Activated CD4-positive, alpha-beta T cell treated with anti-CD3 and anti-CD28 coated beads for 1 hour (primary cell): ENCODE measurements around the gene MRM2.

Experiments
- DNase-seq: peaks from one replicate; pipeline ENCODE4 v3.0.0-alpha.2; 2020

Gene MRM2

GRCh38 chr7:2201686-2202360, 40.2 kb downstream of the MRM2 start:
- DNase-seq = peak; percentile 1

DNA sequence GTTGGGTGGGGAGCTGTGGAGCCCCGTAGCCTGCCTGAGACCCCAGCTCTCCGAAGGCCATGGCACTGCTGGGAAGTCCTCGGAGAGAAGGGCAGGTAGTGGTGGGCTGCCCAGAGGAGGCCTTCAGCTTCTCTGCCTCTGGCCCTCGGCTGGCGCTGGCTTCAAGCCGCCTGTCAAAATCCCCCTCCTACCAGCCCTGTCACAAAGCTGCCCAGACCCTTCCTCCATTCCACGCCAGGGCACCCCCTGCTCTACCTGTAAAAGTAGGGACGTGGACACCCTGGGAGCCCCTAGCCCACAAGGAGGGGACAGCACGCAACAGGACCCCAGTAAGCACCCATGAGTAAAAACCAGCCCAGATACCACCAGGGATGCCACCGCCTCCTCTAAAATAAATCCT, 40.9 kb downstream of the MRM2 start:
- no peak for DNase-seq

GRCh38 chr7:2200584-2200980, 41.4 kb downstream of the MRM2 start:
- DNase-seq = no peak

DNA sequence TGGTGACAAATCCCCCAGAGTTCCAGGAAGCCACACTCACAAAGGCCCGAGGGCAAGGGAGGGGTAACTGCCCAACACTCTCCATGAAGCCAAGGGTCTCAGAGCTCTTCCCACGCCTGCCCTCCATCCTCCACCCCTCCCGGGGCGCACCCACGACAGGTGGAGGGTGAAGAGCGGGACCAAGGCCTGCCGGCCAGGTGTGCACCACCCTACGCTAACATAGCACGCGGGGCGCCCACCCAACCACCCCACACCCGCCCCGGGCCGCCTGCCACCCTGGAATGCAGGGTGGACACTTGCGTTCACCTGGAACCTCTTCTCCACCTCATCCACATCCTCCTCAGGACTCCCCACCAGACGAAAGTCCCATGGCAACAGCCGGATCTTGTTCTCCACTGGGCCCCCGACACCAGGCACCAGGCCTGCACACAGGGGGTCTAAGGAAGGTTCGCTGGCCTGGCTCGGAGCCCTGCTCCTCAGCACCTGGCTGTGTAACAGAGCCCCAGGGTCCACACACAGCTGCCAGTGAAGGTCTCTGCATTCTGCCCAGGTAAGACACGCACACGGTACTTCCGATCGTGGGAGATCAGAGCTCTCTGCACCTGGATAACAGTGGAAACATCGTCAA, 41.9 kb downstream of the MRM2 start:
- no peak for DNase-seq

GRCh38 chr7:2199528-2199927, 42.5 kb downstream of the MRM2 start:
- DNase-seq = no peak

GRCh38 chr7:2198760-2199159, 43.2 kb downstream of the MRM2 start:
- DNase-seq = no peak

GRCh38 chr7:2198206-2198605, 43.8 kb downstream of the MRM2 start:
- no peak for DNase-seq

GRCh38 chr7:2197436-2198155, 44.4 kb downstream of the MRM2 start:
- no peak for DNase-seq

- DNase-seq = no peak
Measured at GRCh38 chr7:2196381-2197378, 45.3 kb downstream of the MRM2 start.

DNA sequence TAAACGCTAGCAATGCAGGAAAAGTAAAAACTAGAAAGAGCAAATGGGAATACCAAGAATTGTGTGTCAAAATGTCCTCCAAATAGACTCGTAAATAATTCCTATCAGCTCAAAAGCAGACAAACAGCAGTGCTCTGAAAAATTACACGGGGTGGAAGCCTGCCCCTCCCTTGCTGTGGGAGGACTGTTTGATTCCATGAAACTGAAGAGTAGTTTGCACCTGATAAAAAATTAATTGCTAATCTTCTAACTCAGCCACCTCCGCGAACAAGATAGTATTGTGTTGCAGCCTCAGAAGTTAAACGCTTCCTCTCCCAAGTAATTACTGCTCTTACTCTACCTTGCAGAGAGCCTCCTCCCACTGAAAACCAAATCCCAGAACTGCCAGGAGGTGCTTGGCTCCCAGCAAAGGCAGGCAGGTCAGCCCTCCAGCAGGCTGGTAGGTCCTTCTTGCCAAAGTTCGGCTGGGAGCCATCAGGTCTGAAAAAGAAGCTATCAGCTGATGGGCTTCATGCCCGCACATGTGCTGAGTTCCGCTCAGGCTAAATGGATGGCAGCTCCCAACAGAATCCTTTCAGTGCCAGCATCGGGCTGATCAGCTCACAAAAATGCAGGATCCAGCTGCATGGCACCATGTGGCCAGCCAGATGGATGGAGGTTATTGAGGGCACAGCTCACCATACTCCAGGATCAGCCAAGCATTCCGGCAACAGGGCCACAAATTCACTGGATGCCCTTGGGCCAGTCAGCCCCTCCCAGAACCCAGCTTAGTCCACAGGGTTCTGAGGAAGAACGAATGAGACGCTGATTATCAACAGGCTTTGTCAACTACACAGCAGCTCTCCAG, 46.4 kb downstream of the MRM2 start:
- no peak for DNase-seq

DNA sequence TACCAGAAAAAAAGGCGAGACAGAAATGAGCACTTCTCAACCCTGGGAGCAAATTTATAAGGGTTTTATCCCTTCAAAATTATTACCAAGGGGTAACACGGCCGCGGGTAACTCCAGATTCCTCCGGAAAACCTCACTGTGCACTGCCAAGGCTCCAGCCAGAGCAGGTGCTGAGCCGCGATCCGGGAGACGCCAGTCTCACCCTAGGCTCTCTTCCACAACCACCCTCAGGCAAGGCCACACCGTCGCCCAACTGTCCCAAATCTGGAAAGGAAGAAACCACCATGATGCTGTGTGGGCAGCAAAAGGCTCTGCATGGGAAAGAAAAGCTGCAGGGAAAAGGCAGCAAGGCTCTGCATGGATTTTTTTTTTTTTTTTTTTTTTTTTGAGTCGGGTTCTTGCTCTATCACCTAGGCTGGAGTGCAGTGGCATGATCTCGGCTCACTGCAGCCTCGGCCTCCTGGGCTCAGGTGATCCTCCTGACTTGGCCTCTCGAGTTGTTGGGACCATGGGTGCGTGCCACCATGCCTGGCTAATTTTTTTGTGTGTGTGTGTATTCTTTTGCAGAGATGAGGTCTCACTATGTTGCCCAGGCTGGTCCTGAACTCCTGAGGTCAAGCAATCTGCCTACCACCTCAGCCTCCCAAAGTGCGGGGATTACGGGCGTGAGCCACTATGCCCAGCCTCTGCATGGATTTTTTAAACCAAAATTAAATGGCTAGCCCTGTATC, 48.3 kb downstream of the MRM2 start:
- no peak for DNase-seq

DNA sequence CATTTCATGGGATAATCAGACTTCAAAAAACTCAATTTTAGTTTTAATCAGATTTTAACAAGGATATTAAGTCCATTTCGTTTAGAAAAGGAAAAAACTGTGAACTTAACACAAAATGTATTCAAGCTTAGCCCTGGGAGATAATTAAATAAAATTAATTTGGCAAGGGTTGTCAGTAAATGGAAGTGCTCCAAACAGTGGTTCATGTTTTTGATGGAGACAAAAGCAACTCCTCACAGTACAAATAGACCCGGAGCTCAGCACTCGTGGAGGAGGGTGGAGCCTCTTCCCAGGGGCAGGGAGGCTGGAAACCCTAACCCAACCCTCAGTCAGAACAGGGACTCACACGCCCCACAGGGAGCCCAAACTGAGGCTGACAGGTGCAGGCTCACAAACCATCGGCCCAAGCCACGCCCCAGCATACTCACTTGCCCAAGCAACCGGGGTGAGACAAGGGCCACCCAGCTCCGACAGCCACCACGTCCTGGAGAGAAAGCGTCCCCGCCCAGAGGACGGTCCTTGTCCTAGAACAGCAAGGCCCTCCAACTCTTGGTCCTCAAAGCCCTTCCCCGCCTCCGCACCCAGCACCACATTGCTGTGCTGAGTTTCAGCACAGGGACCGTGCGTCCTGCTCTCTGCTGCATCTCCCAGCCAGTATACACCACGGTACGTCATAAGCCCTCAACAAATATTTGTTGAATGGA, 49.0 kb downstream of the MRM2 start:
- DNase-seq = no peak

- no peak for DNase-seq
Measured at GRCh38 chr7:2191016-2191415, 51.0 kb downstream of the MRM2 start.

- no peak for DNase-seq
Measured at GRCh38 chr7:2190531-2190930, 51.5 kb downstream of the MRM2 start.

DNA sequence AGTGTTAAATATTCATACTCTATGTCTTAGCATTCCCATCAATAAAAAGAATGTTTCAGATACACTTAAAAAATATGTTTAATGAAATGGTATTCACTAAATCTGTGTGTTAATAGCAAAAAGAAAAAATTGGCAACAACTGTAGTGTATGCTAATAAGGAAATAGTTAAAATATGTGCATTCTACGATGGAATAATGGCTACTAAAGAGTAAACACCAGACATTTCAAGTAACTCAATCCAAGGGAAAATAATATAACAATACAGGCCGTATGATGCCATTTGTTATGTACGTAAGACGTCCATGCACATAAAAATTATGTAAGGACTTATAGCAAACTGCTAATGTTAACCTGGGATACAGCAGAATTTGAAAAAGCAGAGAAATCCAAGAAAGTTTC, 55.8 kb downstream of the MRM2 start:
- no peak for DNase-seq

DNA sequence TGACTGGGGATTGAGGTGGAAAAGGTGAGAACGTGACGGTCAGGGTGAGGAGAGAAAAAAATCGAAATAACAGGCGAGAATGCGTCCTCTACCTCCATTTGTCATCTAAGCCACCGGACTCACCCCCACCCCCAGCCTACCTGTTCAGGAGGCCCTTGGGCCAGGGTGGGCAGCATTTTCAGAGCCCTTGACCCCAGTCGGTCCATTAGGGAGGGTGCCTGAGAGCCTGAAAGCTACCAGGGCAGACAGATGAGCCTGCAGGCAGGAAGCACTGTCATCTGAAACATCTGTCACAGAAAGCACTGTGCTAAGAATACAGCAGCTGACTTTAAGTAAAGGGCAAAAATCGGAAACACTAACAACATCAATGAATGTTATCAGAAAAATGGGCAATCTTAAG, 56.3 kb downstream of the MRM2 start:
- no peak for DNase-seq
